ENCODE data around the gene EXOSC5. TPM values are rescaled to one million over a fixed set of nuclear protein-coding genes. Genes with fewer than 3 reads are reported as not detected.

EXOSC5 gene
- total RNA-seq, 1 donor from 2014 or later, result 10.6 TPM

DNA sequence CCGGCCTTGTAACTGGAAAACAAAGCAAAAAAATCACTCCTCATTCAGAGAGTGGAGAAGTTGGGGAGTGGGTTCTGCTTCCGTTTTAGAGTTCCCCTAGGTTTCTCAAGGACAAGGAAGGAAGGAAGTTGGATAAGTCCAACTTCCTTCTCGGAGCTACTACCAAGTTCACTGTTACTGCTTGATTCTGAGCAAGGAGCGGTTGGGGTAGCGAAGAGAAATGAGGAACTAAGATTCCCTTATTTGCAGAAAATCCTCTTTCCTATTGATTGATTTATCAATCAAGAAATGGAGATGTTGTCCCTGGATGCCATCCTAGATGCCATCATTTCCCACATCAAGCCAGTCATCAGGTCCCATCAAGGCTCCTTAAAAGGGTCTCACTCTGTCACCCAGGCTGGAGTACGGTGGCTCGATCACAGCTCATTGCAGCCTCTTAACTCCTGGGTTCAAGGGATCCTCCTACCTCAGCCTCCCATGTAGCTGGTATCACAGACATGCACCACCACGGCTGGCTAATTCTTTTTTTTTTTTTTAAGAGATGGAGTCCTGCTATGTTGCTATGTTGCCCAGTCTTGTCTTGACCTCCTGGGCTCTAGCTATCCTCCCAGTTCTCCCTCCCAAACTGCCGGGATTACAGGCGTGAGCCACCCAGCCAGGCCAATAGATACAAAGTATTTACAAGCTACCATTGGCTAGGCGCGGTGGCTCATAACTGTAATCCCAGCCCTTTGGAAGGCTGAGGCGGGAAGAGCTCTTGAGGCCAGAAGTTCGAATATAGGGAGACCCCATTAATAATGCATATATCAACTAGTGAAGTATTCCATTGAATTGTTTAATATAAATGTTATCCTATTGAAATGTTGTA is 32.4 kb downstream of the EXOSC5 start:
- H3K9me3 Mint-ChIP-seq (ENCODE audit: unreplicated experiment), result no peaks in the 10 kb centered on the region
- no peak for DNase-seq (ENCODE audit: extremely low spot score, unreplicated experiment)
- H3K27me3 Mint-ChIP-seq (ENCODE audit: unreplicated experiment), result no peaks in the 10 kb centered on the region
- no peaks in the 10 kb centered on the region for H3K36me3 Mint-ChIP-seq (ENCODE audit: unreplicated experiment)
- H3K27ac Mint-ChIP-seq (ENCODE audit: unreplicated experiment), result peak overlapping the region; percentile 100
- TF ChIP-seq, protein P1, sequence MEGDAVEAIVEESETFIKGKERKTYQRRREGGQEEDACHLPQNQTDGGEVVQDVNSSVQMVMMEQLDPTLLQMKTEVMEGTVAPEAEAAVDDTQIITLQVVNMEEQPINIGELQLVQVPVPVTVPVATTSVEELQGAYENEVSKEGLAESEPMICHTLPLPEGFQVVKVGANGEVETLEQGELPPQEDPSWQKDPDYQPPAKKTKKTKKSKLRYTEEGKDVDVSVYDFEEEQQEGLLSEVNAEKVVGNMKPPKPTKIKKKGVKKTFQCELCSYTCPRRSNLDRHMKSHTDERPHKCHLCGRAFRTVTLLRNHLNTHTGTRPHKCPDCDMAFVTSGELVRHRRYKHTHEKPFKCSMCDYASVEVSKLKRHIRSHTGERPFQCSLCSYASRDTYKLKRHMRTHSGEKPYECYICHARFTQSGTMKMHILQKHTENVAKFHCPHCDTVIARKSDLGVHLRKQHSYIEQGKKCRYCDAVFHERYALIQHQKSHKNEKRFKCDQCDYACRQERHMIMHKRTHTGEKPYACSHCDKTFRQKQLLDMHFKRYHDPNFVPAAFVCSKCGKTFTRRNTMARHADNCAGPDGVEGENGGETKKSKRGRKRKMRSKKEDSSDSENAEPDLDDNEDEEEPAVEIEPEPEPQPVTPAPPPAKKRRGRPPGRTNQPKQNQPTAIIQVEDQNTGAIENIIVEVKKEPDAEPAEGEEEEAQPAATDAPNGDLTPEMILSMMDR (IDR thresholded peaks at IDR 0.05), result no peak
- peaks cover 25% of the 10 kb centered on the region for H3K4me1 Mint-ChIP-seq (ENCODE audit: unreplicated experiment)
- peak overlapping the region; percentile 88 for H3K4me3 Mint-ChIP-seq (ENCODE audit: unreplicated experiment)

DNA sequence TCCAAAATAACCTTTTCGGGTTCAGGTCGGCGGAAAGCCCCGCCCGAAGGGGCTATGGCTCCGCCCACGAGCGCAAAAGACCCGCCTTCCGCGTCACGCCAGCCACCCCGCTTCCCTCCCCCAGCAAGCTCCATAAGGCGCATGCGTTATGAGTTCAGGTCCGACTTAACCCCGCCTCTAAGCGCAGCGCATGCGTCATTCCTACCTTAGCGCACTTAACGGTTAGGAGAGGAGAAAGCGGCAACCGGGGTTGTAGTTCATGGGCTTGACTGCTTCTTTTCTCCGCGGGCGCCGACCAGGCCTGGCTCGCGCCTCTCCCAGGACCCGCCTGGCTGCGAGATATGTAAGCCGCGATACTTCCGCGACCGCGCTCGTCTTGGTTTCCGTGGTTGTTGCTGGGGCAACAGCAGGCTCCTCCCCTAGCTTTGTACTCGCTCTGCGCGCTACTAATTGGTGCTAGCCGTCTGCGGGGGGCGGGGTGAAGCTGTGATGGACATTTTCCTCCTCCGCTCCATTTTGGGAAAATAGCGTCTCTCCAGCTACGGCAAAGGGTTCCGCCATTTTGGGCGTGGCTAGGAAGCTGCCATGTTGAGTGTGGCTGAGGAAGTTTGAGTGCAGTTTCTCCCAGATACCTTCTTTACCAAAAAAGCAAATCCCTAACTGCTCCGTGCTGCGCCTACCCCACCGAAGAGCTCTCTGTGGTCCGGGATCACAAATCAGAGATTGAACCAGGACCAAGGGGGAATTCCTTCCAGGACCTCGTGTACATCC is 33.2 kb downstream of the EXOSC5 start, which contains the start of gene B9D2:
Gene B9D2 (minus strand): TSS at position 397 of the 771 bp plus-strand sequence. CDS start 630 bp downstream, outside the sequence.
- peak; percentile 99 for DNase-seq (ENCODE audit: extremely low spot score, unreplicated experiment)
- H3K27me3 Mint-ChIP-seq (ENCODE audit: unreplicated experiment), result no peaks in the 10 kb centered on the region
- H3K9me3 Mint-ChIP-seq (ENCODE audit: unreplicated experiment), result no peaks in the 10 kb centered on the region
- no peaks in the 10 kb centered on the region for H3K36me3 Mint-ChIP-seq (ENCODE audit: unreplicated experiment)
- H3K27ac Mint-ChIP-seq (ENCODE audit: unreplicated experiment), result peak within 1 kb of the TSS; percentile 100
- TF ChIP-seq, protein P1 (IDR thresholded peaks at IDR 0.05), result no peak
- H3K4me1 Mint-ChIP-seq (ENCODE audit: unreplicated experiment), result peaks cover 25% of the 10 kb centered on the region
- peak within 1 kb of the TSS; percentile 88 for H3K4me3 Mint-ChIP-seq (ENCODE audit: unreplicated experiment)

DNA sequence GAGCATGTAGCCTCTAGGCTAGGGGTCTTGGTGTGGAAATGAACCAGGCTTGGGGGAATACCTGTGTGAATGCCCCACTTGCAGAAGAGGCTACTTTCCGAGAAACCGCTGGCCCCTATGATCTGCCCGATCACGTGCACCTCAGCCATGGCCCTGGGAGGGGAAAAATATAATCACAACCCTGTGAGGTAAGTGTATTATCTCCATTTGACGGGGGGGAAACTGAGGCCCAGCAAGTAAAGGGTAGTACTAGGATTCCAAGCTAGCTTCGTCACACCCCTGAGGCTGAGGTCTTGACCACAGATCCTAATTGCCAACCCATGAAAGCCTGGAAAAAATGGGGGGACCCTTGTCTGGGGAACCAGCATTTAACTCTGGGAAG is 33.8 kb downstream of the EXOSC5 start:
- Mint-ChIP-seq H3K4me3 (ENCODE audit: unreplicated experiment) (peak overlapping the region; percentile 88), H3K9me3 (ENCODE audit: unreplicated experiment) (no peaks in the 10 kb centered on the region), H3K36me3 (ENCODE audit: unreplicated experiment) (no peaks in the 10 kb centered on the region), H3K27me3 (ENCODE audit: unreplicated experiment) (no peaks in the 10 kb centered on the region), H3K27ac (ENCODE audit: unreplicated experiment) (peak overlapping the region; percentile 100), H3K4me1 (ENCODE audit: unreplicated experiment) (peaks cover 25% of the 10 kb centered on the region)
- TF ChIP-seq, protein P1 (IDR thresholded peaks at IDR 0.05), result no peak
- no peak for DNase-seq (ENCODE audit: extremely low spot score, unreplicated experiment)

DNA sequence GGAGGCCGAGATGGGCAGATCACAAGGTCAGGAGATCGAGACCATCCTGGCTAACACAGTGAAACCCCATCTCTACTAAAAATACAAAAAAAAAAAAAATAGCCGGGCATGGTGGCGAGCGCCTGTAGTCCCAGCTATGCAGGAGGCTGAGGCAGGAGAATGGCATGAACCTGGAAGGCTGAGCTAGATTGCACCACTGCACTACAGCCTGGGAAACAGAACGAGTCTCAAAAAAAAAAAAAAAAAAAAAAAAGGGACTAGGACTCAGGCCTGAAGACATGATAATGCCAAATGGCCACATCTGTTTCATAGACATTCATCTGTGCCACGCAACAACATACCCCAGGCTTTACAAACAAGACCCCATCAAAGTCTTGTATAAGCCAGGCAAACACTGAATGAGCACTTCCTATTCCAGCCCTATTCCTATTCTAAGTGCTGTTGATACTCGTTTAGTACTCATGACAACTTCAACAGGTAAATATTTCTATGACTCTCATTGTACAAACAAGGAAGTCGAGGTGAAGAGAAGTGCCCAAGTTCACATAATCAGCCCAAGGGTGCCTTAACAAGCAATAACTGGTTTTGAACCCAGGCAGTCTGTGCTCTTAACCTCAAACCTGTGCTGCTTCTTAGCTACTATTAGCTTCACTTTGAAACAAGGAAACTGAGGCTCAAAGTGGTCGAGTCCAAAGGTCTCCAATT is 34.9 kb downstream of the EXOSC5 start:
- no peak for DNase-seq (ENCODE audit: extremely low spot score, unreplicated experiment)
- no peaks in the 10 kb centered on the region for H3K36me3 Mint-ChIP-seq (ENCODE audit: unreplicated experiment)
- H3K4me1 Mint-ChIP-seq (ENCODE audit: unreplicated experiment), result peaks cover 18% of the 10 kb centered on the region
- no peaks in the 10 kb centered on the region for H3K9me3 Mint-ChIP-seq (ENCODE audit: unreplicated experiment)
- H3K27me3 Mint-ChIP-seq (ENCODE audit: unreplicated experiment), result no peaks in the 10 kb centered on the region
- H3K4me3 Mint-ChIP-seq (ENCODE audit: unreplicated experiment), result peak overlapping the region; percentile 5
- no peak overlapping the region for H3K27ac Mint-ChIP-seq (ENCODE audit: unreplicated experiment)
- TF ChIP-seq, protein P1 (IDR thresholded peaks at IDR 0.05), result no peak

Data from osteocyte (in vitro differentiated cells).